Heart left ventricle (tissue), 16 donors: ENCODE results near the gene ZBTB20. TPM values are rescaled to one million over a fixed set of nuclear protein-coding genes. Genes with fewer than 3 reads are reported as not detected.

Source experiments
- ATAC-seq, 4 donors: fragments of 200-7000 bp; cut with Tn5 transposase; one replicate each; pipeline ENCODE4 v1.9.1; 2020 to 2022; ENCODE audit warnings: moderate library complexity in 4 of 4, mild to moderate bottlenecking in 3 of 4, moderate number of reproducible peaks in 1 of 4
- DNase-seq, 5 donors: peaks; one replicate each; pipeline ENCODE4 v3.0.0-alpha.2; 2020
- H3K27ac ChIP-seq, 12 donors: fragments of 200-600 bp; sonication (generic) in 4 of 12; one replicate each; pipeline versions ENCODE4 v1.5.0 to v1.8.0; 2016 to 2022; ENCODE audit warnings: mild to moderate bottlenecking in 2 of 12
- H3K27me3 ChIP-seq, 9 donors: fragments of 200-600 bp; sonication (generic) in 2 of 9; one replicate each; pipeline versions ENCODE4 v1.5.1 to v1.8.0; 2016 to 2022; ENCODE audit warnings: mild to moderate bottlenecking in 3 of 9
- H3K36me3 ChIP-seq, 9 donors: fragments of 200-600 bp; sonication (generic) in 2 of 9; one replicate each; pipeline versions ENCODE4 v1.5.0 to v1.8.0; 2018 to 2022; ENCODE audit warnings: mild to moderate bottlenecking in 2 of 9
- H3K4me1 ChIP-seq, 12 donors: fragments of 200-600 bp; sonication (generic) in 4 of 12; one replicate each; pipeline versions ENCODE4 v1.5.0 to v1.8.0; 2016 to 2022; ENCODE audit warnings: mild to moderate bottlenecking in 3 of 12
- H3K4me3 ChIP-seq, 12 donors: fragments of 200-600 bp; sonication (generic) in 4 of 12; one replicate each; pipeline versions ENCODE4 v1.5.0 to v1.8.0; 2017 to 2022; ENCODE audit warnings: mild to moderate bottlenecking in 9 of 12, moderate library complexity in 4 of 12
- H3K9me3 ChIP-seq, 12 donors: fragments of 200-600 bp; sonication (generic) in 4 of 12; one replicate each; pipeline versions ENCODE4 v1.5.0 to v1.8.0; 2016 to 2022; ENCODE audit warnings: mild to moderate bottlenecking in 1 of 12
- POLR2A ChIP-seq, 2 donors: fragments of 450-650 bp; IDR thresholded peaks; one replicate each; pipeline ENCODE4 v1.6.1; 2017; ENCODE audit warnings: antibody characterized with exemption in 2 of 2, mild to moderate bottlenecking in 2 of 2, moderate library complexity in 2 of 2
- WGBS, 4 donors: extraction: QIAGEN DNeasy Blood & Tissue Kit in 2 of 4; methylation state at CpG; one replicate each; pipeline versions ENCODE4 v1.1.5 to v1.1.7; 2013 to 2018; 5-methylcytosine and 5-hydroxymethylcytosine counted together
- intact Hi-C, 10 donors: fragments of 100-400 bp; cut with DNase I; formaldehyde crosslinking; loops; one replicate each; pipeline versions ENCODE4 v1.11.1 to v1.14.2; 2022
- polyA plus RNA-seq, 2 donors: library from polyadenylated mRNA; stranded (reverse); fragments of 200-250 nt; gene quantifications; one replicate each; pipeline ENCODE4 v1.2.3, GENCODE V29; 2013
- total RNA-seq, 9 donors: library from RNA; depleted of rRNA in 2 of 9; stranded (reverse); fragments of >200 nt in 2 of 9; fragmentation: NEBNext Ultra II Directional in 3 of 9; extraction: Animal tissue kit (Norgen Biotek cat#: 25700) in 3 of 9; gene quantifications; one replicate each; pipeline versions ENCODE4 v1.1.0 to v1.2.4, GENCODE V29; 2016 to 2023
- TF ChIP-seq, protein P1 (sequence below), 12 donors: fragments of 200-600 bp; sonication (generic) in 4 of 12; IDR thresholded peaks; one replicate each; pipeline versions ENCODE4 v1.5.0 to v1.8.0; 2018 to 2022; ENCODE audit warnings: antibody characterized with exemption in 12 of 12, mild to moderate bottlenecking in 5 of 12
- donor health status: ischemic (EF 13 %, LVEDD 7.1; RV severe dilation, severe dysfunction).
- donor health status: healthy with polysubstance abuse.
- donor health status: DM: no; HTN: yes; CAD: no.
- donor health status: DM: no; HTN: no; CAD: no.
- donor health status: ischemic (EF 25% LVEDD 6.9; RV normal size, moderate dysfunction).
- donor health status: ischemic (EF 25% LVEDD 5.7; RV mildly dilated, moderate dysfunction).
- donor health status: healthy.
- donor health status: DM: yes; HTN: yes; CAD: no.
- donor health status: ischemic (EF 35%, LVEDD 5.7; RV mildly dilated, moderate dysfunction).
- donor health status: nonischemic (EF 11% LVEDD 7.7; RV severe dilation, severe dysfunction).
- donor health status: DM: yes; HTN: yes; CAD: no.
- donor health status: PGD.
- donor health status: ischemic (EF 29% LVEDD 5.4; RV normal size, mild dysfunction).
- donor health status: nonischemic (EF 23%, LVEDD 6.1; RV moderate dilation, normal function).

Gene ZBTB20
- total and polyA plus RNA-seq, 11 donors, result 6.2 to 109 (median 77.3) TPM

DNA sequence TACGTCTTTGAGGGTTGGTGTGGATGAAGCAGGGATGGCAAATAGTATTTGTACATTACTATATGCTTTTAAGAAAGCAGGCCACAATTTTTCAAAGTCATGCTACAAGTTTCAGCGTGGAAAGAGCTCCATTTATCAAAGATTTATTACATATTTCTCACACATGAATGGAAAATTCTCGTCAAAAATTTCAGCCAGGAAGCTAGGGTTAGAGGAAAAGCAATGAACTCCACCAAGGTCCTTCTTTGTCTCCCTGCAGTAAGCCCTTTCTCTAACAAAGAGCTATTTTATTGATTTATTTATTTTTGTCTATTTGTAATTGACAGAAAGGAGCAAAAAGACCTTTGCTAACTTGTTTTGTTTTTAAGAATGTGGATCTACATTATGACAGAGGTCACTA, 7.5 kb upstream of the ZBTB20 start:
- 79 to 86% (median 82%) methylated on average over 3 of the region's 3 CpGs for WGBS, 4 donors
- intact Hi-C loops, result loop anchor here in 1 of 10 donors (5.0 kb wide), 1 partner anchor 322 kb away; no protein-coding TSS in a partner anchor

DNA sequence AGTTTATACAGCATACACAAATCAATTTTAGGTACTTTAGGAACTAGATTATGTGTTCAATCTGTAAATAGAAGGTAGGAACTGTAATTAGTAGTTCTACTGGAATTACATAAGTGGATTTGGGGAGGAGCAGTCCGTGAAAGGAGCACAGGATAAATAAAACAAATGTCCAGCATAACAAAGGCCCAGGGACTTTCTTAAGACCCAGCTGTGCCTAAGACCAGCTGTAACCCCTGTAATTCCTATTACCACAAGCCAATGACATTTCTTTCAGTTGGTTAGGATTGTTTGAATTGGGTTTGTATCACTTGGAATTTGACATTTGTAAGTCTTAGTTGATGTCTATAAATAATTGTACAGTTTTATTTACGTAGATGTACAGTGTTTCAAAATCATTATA, 4.8 kb upstream of the ZBTB20 start:
- Histone ChIP-seq H3K27ac (no peak overlapping the region), H3K4me3 (no peak overlapping the region), H3K36me3 (no peaks in the 10 kb centered on the region), H3K4me1 (peaks cover 0 to 14% (median 7%) of the 10 kb centered on the region in 12 donors), H3K9me3 (no peaks in the 10 kb centered on the region), H3K27me3 (no peaks in the 10 kb centered on the region)
- intact Hi-C loops, result no loop called here
- TF ChIP-seq, protein P1, sequence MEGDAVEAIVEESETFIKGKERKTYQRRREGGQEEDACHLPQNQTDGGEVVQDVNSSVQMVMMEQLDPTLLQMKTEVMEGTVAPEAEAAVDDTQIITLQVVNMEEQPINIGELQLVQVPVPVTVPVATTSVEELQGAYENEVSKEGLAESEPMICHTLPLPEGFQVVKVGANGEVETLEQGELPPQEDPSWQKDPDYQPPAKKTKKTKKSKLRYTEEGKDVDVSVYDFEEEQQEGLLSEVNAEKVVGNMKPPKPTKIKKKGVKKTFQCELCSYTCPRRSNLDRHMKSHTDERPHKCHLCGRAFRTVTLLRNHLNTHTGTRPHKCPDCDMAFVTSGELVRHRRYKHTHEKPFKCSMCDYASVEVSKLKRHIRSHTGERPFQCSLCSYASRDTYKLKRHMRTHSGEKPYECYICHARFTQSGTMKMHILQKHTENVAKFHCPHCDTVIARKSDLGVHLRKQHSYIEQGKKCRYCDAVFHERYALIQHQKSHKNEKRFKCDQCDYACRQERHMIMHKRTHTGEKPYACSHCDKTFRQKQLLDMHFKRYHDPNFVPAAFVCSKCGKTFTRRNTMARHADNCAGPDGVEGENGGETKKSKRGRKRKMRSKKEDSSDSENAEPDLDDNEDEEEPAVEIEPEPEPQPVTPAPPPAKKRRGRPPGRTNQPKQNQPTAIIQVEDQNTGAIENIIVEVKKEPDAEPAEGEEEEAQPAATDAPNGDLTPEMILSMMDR (IDR thresholded peaks at IDR 0.05), result no peak
- TF ChIP-seq POLR2A (IDR thresholded peaks at IDR 0.05), result no peak
- DNase-seq (no peak), ATAC-seq (no peak)
- 81 to 87% (median 84%) methylated on average over 2 of the region's 2 CpGs for WGBS, 4 donors

More for the DNA sequence above, 7.5 kb upstream of the ZBTB20 start:
- TF ChIP-seq POLR2A (IDR thresholded peaks at IDR 0.05), result no peak
- TF ChIP-seq, protein P1 (IDR thresholded peaks at IDR 0.05), result no peak
- Histone ChIP-seq H3K27me3 (no peaks in the 10 kb centered on the region), H3K4me3 (no peak overlapping the region), H3K36me3 (no peaks in the 10 kb centered on the region), H3K4me1 (peaks cover 0 to 7% (median 0%) of the 10 kb centered on the region in 12 donors), H3K9me3 (no peaks in the 10 kb centered on the region), H3K27ac (no peak overlapping the region)
- ATAC-seq, result no peak
- no peak for DNase-seq

DNA sequence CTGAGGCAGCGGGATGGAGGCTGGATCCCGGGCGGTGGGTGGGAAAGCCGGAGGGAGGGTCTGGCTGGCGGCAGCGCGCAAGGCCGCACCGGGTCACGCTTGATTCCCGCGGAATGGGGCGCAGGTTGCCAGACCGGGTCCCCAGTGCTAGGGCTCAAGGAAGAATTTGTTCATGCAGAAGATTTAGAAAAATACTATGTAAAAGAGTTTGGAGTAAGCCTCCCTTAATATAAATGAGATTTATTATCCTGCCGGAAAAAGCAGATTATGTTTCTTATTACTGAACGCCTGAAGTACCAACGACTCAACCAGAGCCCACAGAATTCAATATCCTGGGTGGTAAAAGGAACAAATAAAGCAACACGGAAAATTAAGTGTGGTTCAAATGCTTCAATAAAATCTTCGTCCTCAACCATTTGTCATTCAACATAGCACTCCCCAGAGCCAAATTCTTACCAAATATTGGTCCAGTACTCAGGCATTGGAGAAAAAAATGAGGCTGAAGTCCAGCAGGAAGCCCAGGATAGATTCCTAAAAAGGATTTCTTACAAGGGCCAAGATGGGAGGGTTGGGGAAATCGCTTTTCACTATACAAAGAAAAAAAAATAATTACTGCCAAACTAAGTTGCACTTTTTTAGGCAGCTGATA, 1.2 kb upstream of the ZBTB20 start:
- Histone ChIP-seq H3K36me3 (no peaks in the 10 kb centered on the region), H3K4me1 (peaks cover 0 to 23% (median 10%) of the 10 kb centered on the region in 12 donors), H3K4me3 (peak overlapping the region; percentile 50 to 94 (median 82)), H3K9me3 (no peaks in the 10 kb centered on the region), H3K27me3 (no peaks in the 10 kb centered on the region), H3K27ac (peak overlapping the region; percentile 94 to 100 (median 98))
- no peak for ATAC-seq
- TF ChIP-seq, protein P1 (IDR thresholded peaks at IDR 0.05), result no peak
- TF ChIP-seq POLR2A (IDR thresholded peaks at IDR 0.05), result peak in 1 of 2 donors; percentile 1
- DNase-seq, result no peak
- intact Hi-C loops, result loop anchor here in 8 of 10 donors (5.0 to 10.0 kb wide), 5 partner anchors 46 to 1401 kb away; partner anchors contain the start of genes ATP6V1A (in 1 of the 8) and NAA50 (in 1 of the 8)
- WGBS, 4 donors, result 1% methylated on average over 20 of the region's 20 CpGs

DNA sequence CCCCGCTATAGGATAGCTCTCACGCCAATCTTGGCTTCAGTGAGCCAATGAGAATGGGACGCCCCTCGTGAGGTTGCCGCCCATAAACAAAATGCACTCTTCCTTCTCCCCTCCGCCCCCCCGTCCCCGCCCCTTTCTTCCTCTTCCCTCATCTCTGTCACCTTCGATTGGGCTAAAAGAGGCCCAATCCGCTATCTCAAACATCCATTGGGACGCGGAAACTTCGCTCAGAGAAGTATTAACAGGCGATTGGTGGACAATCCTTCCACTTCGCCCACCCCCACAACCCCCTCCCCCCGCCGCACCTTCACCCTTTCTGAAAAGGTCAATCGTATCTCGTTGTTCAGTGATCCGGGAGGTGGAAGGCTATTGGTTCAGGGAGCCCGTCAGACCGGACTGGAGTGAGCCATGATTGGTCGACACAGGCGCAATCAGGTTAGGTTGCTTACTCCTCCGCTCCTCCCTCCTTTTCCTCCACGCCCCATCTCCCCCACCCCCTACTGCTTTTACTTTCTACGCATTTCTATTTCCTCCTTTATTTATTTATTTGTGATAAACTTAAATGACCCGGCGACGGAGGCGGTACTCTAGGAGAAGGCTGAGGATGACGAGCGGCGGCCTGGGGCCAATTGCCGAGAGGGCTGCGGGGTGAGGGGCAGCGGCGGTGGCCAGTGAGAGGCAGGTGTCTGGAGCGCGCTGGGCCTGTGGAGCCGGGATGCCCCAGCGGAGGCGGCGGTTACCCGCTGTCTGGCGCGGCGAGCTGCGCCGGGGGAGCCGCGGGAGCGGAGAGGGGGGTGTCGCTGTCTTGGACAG, 447 bp upstream of the ZBTB20 start:
- H3K4me3 ChIP-seq, result peak overlapping the region; percentile 50 to 98 (median 86)
- intact Hi-C loops, result loop anchor here in 9 of 10 donors (2.0 to 10.0 kb wide), 8 partner anchors 45 to 1400 kb away; partner anchors contain the start of genes ATP6V1A (in 1 of the 9) and NAA50 (in 1 of the 9)
- WGBS, 4 donors, result 0 to 1% (median 1%) methylated on average over 52 to 54 of the region's 54 CpGs
- H3K4me1 ChIP-seq, result peaks cover 0 to 27% (median 12%) of the 10 kb centered on the region in 12 donors
- peak; percentile 90 to 95 (median 94) for ATAC-seq
- no peaks in the 10 kb centered on the region for H3K27me3 ChIP-seq
- peak; percentile 98 to 99 (median 99) for DNase-seq
- H3K36me3 ChIP-seq, result no peaks in the 10 kb centered on the region
- TF ChIP-seq POLR2A (IDR thresholded peaks at IDR 0.05), result peak; percentile 60 to 87
- TF ChIP-seq, protein P1 (IDR thresholded peaks at IDR 0.05), result no peak
- H3K27ac ChIP-seq, result peak overlapping the region; percentile 96 to 100 (median 98)
- no peaks in the 10 kb centered on the region for H3K9me3 ChIP-seq
